Gastroesophageal sphincter (tissue), 4 donors: Measurements from ENCODE around the gene IL27RA. TPM values are rescaled to one million over a fixed set of nuclear protein-coding genes. Genes with fewer than 3 reads are reported as not detected.
A peak's percentile ranks its signal among the peaks of the same experiment; 100 is the strongest.

ENCODE experiments used
- ATAC-seq: fragments of 150-250 bp; one replicate; pipeline ENCODE4 v1.9.1; 2016; ENCODE audit warnings: mild to moderate bottlenecking, moderate library complexity
- H3K27ac ChIP-seq, 4 donors: fragments of 200-600 bp; sonication (generic) in 3 of 4; 1 replicate in 3 of 4; 2 replicates in 1 of 4; pipeline ENCODE4 v1.5.1; 2016 to 2019
- H3K27me3 ChIP-seq: fragments of 200-600 bp; sonication (generic); one replicate; pipeline ENCODE4 v1.5.1; 2019
- H3K36me3 ChIP-seq, 2 donors: fragments of 200-600 bp; sonication (generic); one replicate each; pipeline ENCODE4 v1.5.1; 2019; ENCODE audit warnings: control low read depth in 1 of 2
- H3K4me1 ChIP-seq, 3 donors: fragments of 200-600 bp; sonication (generic); 1 replicate in 2 of 3; 2 replicates in 1 of 3; pipeline ENCODE4 v1.5.1; 2016 to 2019; ENCODE audit warnings: control low read depth in 2 of 3
- H3K4me3 ChIP-seq, 2 donors: fragments of 200-600 bp; sonication (generic); one replicate each; pipeline ENCODE4 v1.5.1; 2019; ENCODE audit warnings: mild to moderate bottlenecking in 1 of 2, moderate library complexity in 1 of 2
- H3K9me3 ChIP-seq, 3 donors: fragments of 200-600 bp; sonication (generic); one replicate each; pipeline ENCODE4 v1.5.1; 2017 to 2019; ENCODE audit warnings: control low read depth in 2 of 3
- CTCF ChIP-seq, 4 experiments: fragments of 200-600 bp in 2 of 4; fragments of 450-650 bp in 2 of 4; sonication (generic) in 1 of 4; IDR thresholded peaks; one replicate each; pipeline ENCODE4 v1.5.1; 2017 to 2019; ENCODE audit warnings: antibody characterized with exemption in 4 of 4, mild to moderate bottlenecking in 2 of 4, moderate library complexity in 2 of 4
- EP300 ChIP-seq: sonication (generic); formaldehyde crosslinking; IDR thresholded peaks from one replicate; pipeline ENCODE4 v1.6.1; 2017; ENCODE audit warnings: antibody characterized with exemption, mild to moderate bottlenecking
- POLR2A ChIP-seq, 2 donors: fragments of 450-650 bp; IDR thresholded peaks; one replicate each; pipeline ENCODE4 v1.6.1; 2017; ENCODE audit warnings: antibody characterized with exemption in 2 of 2, mild to moderate bottlenecking in 2 of 2, moderate library complexity in 1 of 2
- POLR2AphosphoS5 ChIP-seq: sonication (generic); formaldehyde crosslinking; IDR thresholded peaks from one replicate; pipeline ENCODE4 v1.6.1; 2017; ENCODE audit warnings: antibody characterized with exemption
- WGBS, 2 donors: methylation state at CpG; one replicate each; pipeline ENCODE4 v1.1.5; 2018; ENCODE audit warnings: low coverage in 1 of 2; 5-methylcytosine and 5-hydroxymethylcytosine counted together
- total RNA-seq, 4 donors: library from RNA; depleted of rRNA; stranded (reverse); fragments of >200 nt; gene quantifications; one replicate each; pipeline ENCODE4 v1.1.0, GENCODE V29; 2016

Gene IL27RA
- total RNA-seq, 4 donors from 2014 or later = 1.1 to 5.4 (median 3.1) TPM

- Histone ChIP-seq H3K4me3 (no peak overlapping the region), H3K4me1 (peaks cover 0 to 40% (median 16%) of the 10 kb centered on the region in 3 donors), H3K27ac (no peak overlapping the region), H3K9me3 (no peaks in the 10 kb centered on the region), H3K27me3 (no peaks in the 10 kb centered on the region), H3K36me3 (no peaks in the 10 kb centered on the region)
- 98% methylated on average over 8 of the region's 43 CpGs; no CpG with 5 or more reads in 1 of the 2 donors for WGBS, 2 donors
- no peak for ATAC-seq
- TF ChIP-seq POLR2A (IDR thresholded peaks at IDR 0.05) (no peak), CTCF (IDR thresholded peaks at IDR 0.05) (no peak), EP300 (no peak), POLR2AphosphoS5 (no peak)
Measured at GRCh38 chr19:14070268-14071050, 38.9 kb downstream of the IL27RA start.

GRCh38 chr19:14072535-14073260 is 41.1 kb downstream of the IL27RA start, which contains the start of gene MISP3:
Gene MISP3 (plus strand): TSS chr19:14072786. CDS start chr19:14073310, 524 bp downstream.
- no peaks in the 10 kb centered on the region for H3K27me3 ChIP-seq
- no peaks in the 10 kb centered on the region for H3K9me3 ChIP-seq
- peaks cover 0 to 46% (median 19%) of the 10 kb centered on the region in 3 donors for H3K4me1 ChIP-seq
- no CpG with 5 or more reads among the region's 51 CpGs for WGBS, 2 donors
- H3K27ac ChIP-seq = peak within 1 kb of the TSS; percentile 71 to 95 (median 90)
- TF ChIP-seq POLR2AphosphoS5 (no peak), POLR2A (IDR thresholded peaks at IDR 0.05) (no peak), EP300 (no peak), CTCF (IDR thresholded peaks at IDR 0.05) (no peak)
- H3K36me3 ChIP-seq = no peaks in the 10 kb centered on the region
- peak within 1 kb of the TSS; percentile 41 to 67 for H3K4me3 ChIP-seq
- peak; percentile 8 for ATAC-seq

- TF ChIP-seq CTCF (IDR thresholded peaks at IDR 0.05) (peak in 3 of 4 experiments; percentile 39 to 95 (median 86)), EP300 (no peak), POLR2AphosphoS5 (peak; percentile 50), POLR2A (IDR thresholded peaks at IDR 0.05) (peak; percentile 53 to 72)
- H3K36me3 ChIP-seq = no peaks in the 10 kb centered on the region
- H3K4me3 ChIP-seq = peak overlapping the region; percentile 41 to 67
- peak; percentile 71 for ATAC-seq
- H3K27ac ChIP-seq = peak overlapping the region; percentile 71 to 95 (median 90)
- no CpG with 5 or more reads among the region's 106 CpGs for WGBS, 2 donors
- peaks cover 0 to 46% (median 19%) of the 10 kb centered on the region in 3 donors for H3K4me1 ChIP-seq
- no peaks in the 10 kb centered on the region for H3K9me3 ChIP-seq
- no peaks in the 10 kb centered on the region for H3K27me3 ChIP-seq
Measured at GRCh38 chr19:14073261-14073924, 41.8 kb downstream of the IL27RA start.

- TF ChIP-seq POLR2AphosphoS5 (no peak), EP300 (no peak), POLR2A (IDR thresholded peaks at IDR 0.05) (peak in 1 of 2 donors; percentile 0), CTCF (IDR thresholded peaks at IDR 0.05) (no peak)
- H3K27me3 ChIP-seq = no peaks in the 10 kb centered on the region
- peak overlapping the region; percentile 41 to 67 for H3K4me3 ChIP-seq
- peak overlapping the region; percentile 71 to 95 (median 90) for H3K27ac ChIP-seq
- no peaks in the 10 kb centered on the region for H3K9me3 ChIP-seq
- no peaks in the 10 kb centered on the region for H3K36me3 ChIP-seq
- ATAC-seq = peak; percentile 15
- peaks cover 0 to 46% (median 19%) of the 10 kb centered on the region in 3 donors for H3K4me1 ChIP-seq
- WGBS, 2 donors = 0 to 2% methylated on average over 6 to 17 of the region's 44 CpGs
Measured at GRCh38 chr19:14073925-14074838, 42.6 kb downstream of the IL27RA start.
